ENCODE data around the gene DEPP1. TPM values are rescaled to one million over a fixed set of nuclear protein-coding genes. Genes with fewer than 3 reads are reported as not detected.

DEPP1 gene
- total RNA-seq, 1 experiment from 2014 or later: 0.54 TPM

DNA sequence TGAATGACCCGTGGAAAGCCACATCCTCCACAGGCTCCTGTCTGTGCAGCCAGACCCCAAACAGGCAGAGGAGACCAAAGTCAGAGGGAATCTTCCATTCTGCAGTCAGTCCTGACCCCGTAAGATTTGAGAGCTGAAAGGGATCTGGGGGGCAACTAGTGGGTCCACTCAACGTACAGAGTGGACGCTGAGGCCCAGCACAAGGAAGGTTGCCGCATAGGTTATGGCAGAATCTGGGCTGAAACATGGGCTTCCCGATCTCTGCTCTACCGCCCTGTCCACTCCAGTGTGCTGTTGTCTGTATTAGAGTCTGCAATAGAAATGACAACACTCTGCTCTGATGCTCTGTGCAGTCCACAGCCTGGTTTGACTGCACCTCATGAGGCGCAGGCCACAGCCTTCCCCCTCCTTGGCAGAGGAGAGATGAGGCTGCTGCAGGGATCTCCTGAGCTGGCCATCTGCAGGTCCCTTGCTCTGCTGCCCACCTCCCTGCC lies 14.2 kb upstream of the DEPP1 start:
- intact Hi-C loops (cut with micrococcal nuclease; ENCODE audit: unreplicated experiment): loop anchor here (5.0 kb wide), 1 partner anchor 60 kb away; no protein-coding TSS in a partner anchor
- H3K27me3 ChIP-seq (replicated peaks; ENCODE audit: insufficient read depth, low read depth, low read length, poor library complexity): no peaks in the 10 kb centered on the region
- BruUV-seq (replicated peaks): no TSS peak
- CTCF ChIA-PET: no interaction called here
- no peak for DNase-seq (ENCODE audit: low spot score)
- H3K9me3 ChIP-seq (ENCODE audit: low read depth, low read length, poor library complexity, severe bottlenecking): no peaks in the 10 kb centered on the region
- no peak overlapping the region for H3K27ac ChIP-seq (ENCODE audit: low read depth, low read length, poor library complexity, severe bottlenecking)
- POLR2A ChIA-PET (ENCODE audit: low non-redundant PET): no interaction called here
- H3K36me3 ChIP-seq (ENCODE audit: insufficient read depth, low read length, poor library complexity, severe bottlenecking): no peaks in the 10 kb centered on the region
- no peak overlapping the region for H3K4me3 ChIP-seq (ENCODE audit: low read depth, low read length, poor library complexity, severe bottlenecking)
- H3K4me1 ChIP-seq (ENCODE audit: insufficient read depth, low read length, poor library complexity, severe bottlenecking): no peaks in the 10 kb centered on the region
- TF ChIP-seq EZH2 (IDR thresholded peaks at IDR 0.05; ENCODE audit: borderline replicate concordance, low read depth, low read length, poor library complexity, severe bottlenecking) (no peak), CTCF (conservative IDR thresholded peaks at IDR 0.05; ENCODE audit: low read depth, low read length) (no peak)

- no peak overlapping the region for H3K4me3 ChIP-seq (ENCODE audit: low read depth, low read length, poor library complexity, severe bottlenecking)
- BruUV-seq (replicated peaks): no TSS peak
- ChIA-PET CTCF (no interaction called here), POLR2A (ENCODE audit: low non-redundant PET) (no interaction called here)
- H3K9me3 ChIP-seq (ENCODE audit: low read depth, low read length, poor library complexity, severe bottlenecking): no peaks in the 10 kb centered on the region
- intact Hi-C loops (cut with micrococcal nuclease; ENCODE audit: unreplicated experiment): loop anchor here (5.0 kb wide), 1 partner anchor 60 kb away; no protein-coding TSS in a partner anchor
- no peak overlapping the region for H3K27ac ChIP-seq (ENCODE audit: low read depth, low read length, poor library complexity, severe bottlenecking)
- no peak for DNase-seq (ENCODE audit: low spot score)
- no peak for TF ChIP-seq EZH2 (IDR thresholded peaks at IDR 0.05; ENCODE audit: borderline replicate concordance, low read depth, low read length, poor library complexity, severe bottlenecking)
- no peak for TF ChIP-seq CTCF (conservative IDR thresholded peaks at IDR 0.05; ENCODE audit: low read depth, low read length)
- H3K36me3 ChIP-seq (ENCODE audit: insufficient read depth, low read length, poor library complexity, severe bottlenecking): no peaks in the 10 kb centered on the region
- H3K4me1 ChIP-seq (ENCODE audit: insufficient read depth, low read length, poor library complexity, severe bottlenecking): no peaks in the 10 kb centered on the region
- no peaks in the 10 kb centered on the region for H3K27me3 ChIP-seq (replicated peaks; ENCODE audit: insufficient read depth, low read depth, low read length, poor library complexity)
These were observed 13.6 kb upstream of the DEPP1 start for GRCh38 chr10:44992070-44992731.

GRCh38 chr10:44991571-44991970 lies 13.0 kb upstream of the DEPP1 start:
- no peak overlapping the region for H3K27ac ChIP-seq (ENCODE audit: low read depth, low read length, poor library complexity, severe bottlenecking)
- BruUV-seq (replicated peaks): no TSS peak
- TF ChIP-seq EZH2 (IDR thresholded peaks at IDR 0.05; ENCODE audit: borderline replicate concordance, low read depth, low read length, poor library complexity, severe bottlenecking): no peak
- no peak for TF ChIP-seq CTCF (conservative IDR thresholded peaks at IDR 0.05; ENCODE audit: low read depth, low read length)
- ChIA-PET POLR2A (ENCODE audit: low non-redundant PET) (no interaction called here), CTCF (no interaction called here)
- no peaks in the 10 kb centered on the region for H3K9me3 ChIP-seq (ENCODE audit: low read depth, low read length, poor library complexity, severe bottlenecking)
- intact Hi-C loops (cut with micrococcal nuclease; ENCODE audit: unreplicated experiment): loop anchor here (5.0 kb wide), 1 partner anchor 59 kb away; no protein-coding TSS in a partner anchor
- H3K4me1 ChIP-seq (ENCODE audit: insufficient read depth, low read length, poor library complexity, severe bottlenecking): no peaks in the 10 kb centered on the region
- no peak for DNase-seq (ENCODE audit: low spot score)
- no peak overlapping the region for H3K4me3 ChIP-seq (ENCODE audit: low read depth, low read length, poor library complexity, severe bottlenecking)
- H3K27me3 ChIP-seq (replicated peaks; ENCODE audit: insufficient read depth, low read depth, low read length, poor library complexity): no peaks in the 10 kb centered on the region
- H3K36me3 ChIP-seq (ENCODE audit: insufficient read depth, low read length, poor library complexity, severe bottlenecking): no peaks in the 10 kb centered on the region

Data from A673 (cell line).